Endometrium (tissue), 2 donors: ENCODE results near the gene SERINC3.
"Not testable (repeated sequence)": the region's sequence is repeated elsewhere in the genome, so short reads cannot be mapped to it uniquely, and the experiment has no call there.

Source experiments
- FAIRE-seq: peaks from 2 replicates; lab custom pipeline; 2012; peaks lifted over from hg19 to GRCh38; lab: Jason Lieb, UNC
- donor health status: control.
- donor health status: control.

Gene SERINC3

GRCh38 chr20:44491635-44492395 lies 30.1 kb downstream of the SERINC3 start:
- FAIRE-seq: no peak

GRCh38 chr20:44489931-44490330 lies 31.9 kb downstream of the SERINC3 start:
- no peak for FAIRE-seq

GRCh38 chr20:44489223-44489622 lies 32.6 kb downstream of the SERINC3 start:
- no peak for FAIRE-seq

- FAIRE-seq: no peak
Measured at GRCh38 chr20:44488551-44488950, 33.3 kb downstream of the SERINC3 start.

- no peak for FAIRE-seq
Measured at GRCh38 chr20:44485830-44486198, 36.1 kb downstream of the SERINC3 start.

GRCh38 chr20:44485078-44485829 lies 36.6 kb downstream of the SERINC3 start:
- FAIRE-seq: no peak

GRCh38 chr20:44483112-44483511 lies 38.8 kb downstream of the SERINC3 start:
- no peak for FAIRE-seq

- no peak for FAIRE-seq
Measured at GRCh38 chr20:44481719-44482416, 40.0 kb downstream of the SERINC3 start.

GRCh38 chr20:44480097-44480496 lies 41.8 kb downstream of the SERINC3 start:
- FAIRE-seq: no peak

- no peak for FAIRE-seq
Measured at GRCh38 chr20:44479643-44480042, 42.2 kb downstream of the SERINC3 start.

- no peak for FAIRE-seq
Measured at GRCh38 chr20:44478206-44478605, 43.7 kb downstream of the SERINC3 start.

GRCh38 chr20:44477151-44477550 lies 44.7 kb downstream of the SERINC3 start:
- FAIRE-seq: no peak

GRCh38 chr20:44475694-44476560 lies 45.9 kb downstream of the SERINC3 start, which contains the start of gene TTPAL:
TTPAL (plus strand) TSS chr20:44475874; CDS start chr20:44480000, 4,126 bp downstream.
- no peak for FAIRE-seq

- FAIRE-seq: no peak
Measured at GRCh38 chr20:44475372-44475693, 46.5 kb downstream of the SERINC3 start.

- FAIRE-seq: not testable (repeated sequence)
Measured at GRCh38 chr20:44472283-44472682, 49.6 kb downstream of the SERINC3 start.

GRCh38 chr20:44471481-44471882 lies 50.4 kb downstream of the SERINC3 start:
- FAIRE-seq: no peak

- no peak for FAIRE-seq
Measured at GRCh38 chr20:44470327-44470726, 51.5 kb downstream of the SERINC3 start.

- FAIRE-seq: no peak
Measured at GRCh38 chr20:44468044-44468782, 53.7 kb downstream of the SERINC3 start.

- no peak for FAIRE-seq
Measured at GRCh38 chr20:44467289-44467883, 54.5 kb downstream of the SERINC3 start.

GRCh38 chr20:44465001-44465560 lies 56.8 kb downstream of the SERINC3 start:
- FAIRE-seq: no peak

- FAIRE-seq: no peak
Measured at GRCh38 chr20:44464514-44464913, 57.4 kb downstream of the SERINC3 start.
